Endothelial cell of hepatic sinusoid (primary cell): ENCODE data around the gene PSG4.
"Not testable (repeated sequence)": the region's sequence is repeated elsewhere in the genome, so short reads cannot be mapped to it uniquely, and the experiment has no call there.

Source experiments
- in situ Hi-C: cut with HindIII; loops from 2 replicates; pipeline ENCODE4 v1.10.0; 2017; ENCODE audit warnings: low sequenced_read_pairs

Gene PSG4

GRCh38 chr19:43205471-43206105, at the start of gene PSG4:
Gene PSG4, minus strand, starts transcription at chr19:43205638. Its CDS starts 102 bp downstream, at chr19:43205536.
- in situ Hi-C loops = not testable (repeated sequence)

- in situ Hi-C loops = not testable (repeated sequence)
Measured at GRCh38 chr19:43251428-43251827, 46.0 kb upstream of the PSG4 start.

- in situ Hi-C loops = not testable (repeated sequence)
Measured at GRCh38 chr19:43250296-43250695, 44.9 kb upstream of the PSG4 start.

GRCh38 chr19:43248635-43249002, 43.2 kb upstream of the PSG4 start:
- in situ Hi-C loops = not testable (repeated sequence)

GRCh38 chr19:43247243-43247880, 41.9 kb upstream of the PSG4 start:
- in situ Hi-C loops = not testable (repeated sequence)

GRCh38 chr19:43245848-43246247, 40.4 kb upstream of the PSG4 start:
- in situ Hi-C loops = not testable (repeated sequence)

GRCh38 chr19:43242211-43242610, 36.8 kb upstream of the PSG4 start:
- in situ Hi-C loops = not testable (repeated sequence)

- in situ Hi-C loops = not testable (repeated sequence)
Measured at GRCh38 chr19:43238213-43238612, 32.8 kb upstream of the PSG4 start.

- in situ Hi-C loops = not testable (repeated sequence)
Measured at GRCh38 chr19:43235686-43236085, 30.2 kb upstream of the PSG4 start.

- in situ Hi-C loops = no loop called here
Measured at GRCh38 chr19:43229315-43229714, 23.9 kb upstream of the PSG4 start.

- in situ Hi-C loops = not testable (repeated sequence)
Measured at GRCh38 chr19:43228730-43229129, 23.3 kb upstream of the PSG4 start.

- in situ Hi-C loops = not testable (repeated sequence)
Measured at GRCh38 chr19:43226986-43227385, 21.5 kb upstream of the PSG4 start.

- in situ Hi-C loops = no loop called here
Measured at GRCh38 chr19:43224855-43225253, 19.4 kb upstream of the PSG4 start.

- in situ Hi-C loops = not testable (repeated sequence)
Measured at GRCh38 chr19:43224201-43224854, 18.9 kb upstream of the PSG4 start.

- in situ Hi-C loops = not testable (repeated sequence)
Measured at GRCh38 chr19:43221891-43222290, 16.5 kb upstream of the PSG4 start.

GRCh38 chr19:43219136-43219535, 13.7 kb upstream of the PSG4 start:
- in situ Hi-C loops = not testable (repeated sequence)

GRCh38 chr19:43215881-43216280, 10.4 kb upstream of the PSG4 start:
- in situ Hi-C loops = not testable (repeated sequence)

GRCh38 chr19:43207991-43208390, 2.6 kb upstream of the PSG4 start:
- in situ Hi-C loops = no loop called here

- in situ Hi-C loops = not testable (repeated sequence)
Measured at GRCh38 chr19:43207174-43207573, 1.7 kb upstream of the PSG4 start.

GRCh38 chr19:43203611-43204010, 1.8 kb downstream of the PSG4 start:
- in situ Hi-C loops = not testable (repeated sequence)

- in situ Hi-C loops = not testable (repeated sequence)
Measured at GRCh38 chr19:43201891-43202290, 3.5 kb downstream of the PSG4 start.

GRCh38 chr19:43201337-43201801, 4.1 kb downstream of the PSG4 start:
- in situ Hi-C loops = not testable (repeated sequence)
